ENCODE data around the gene KRTAP3-3.
"Not testable (repeated sequence)": the region's sequence is repeated elsewhere in the genome, so short reads cannot be mapped to it uniquely, and the experiment has no call there.

The KRTAP3-3 gene

DNA sequence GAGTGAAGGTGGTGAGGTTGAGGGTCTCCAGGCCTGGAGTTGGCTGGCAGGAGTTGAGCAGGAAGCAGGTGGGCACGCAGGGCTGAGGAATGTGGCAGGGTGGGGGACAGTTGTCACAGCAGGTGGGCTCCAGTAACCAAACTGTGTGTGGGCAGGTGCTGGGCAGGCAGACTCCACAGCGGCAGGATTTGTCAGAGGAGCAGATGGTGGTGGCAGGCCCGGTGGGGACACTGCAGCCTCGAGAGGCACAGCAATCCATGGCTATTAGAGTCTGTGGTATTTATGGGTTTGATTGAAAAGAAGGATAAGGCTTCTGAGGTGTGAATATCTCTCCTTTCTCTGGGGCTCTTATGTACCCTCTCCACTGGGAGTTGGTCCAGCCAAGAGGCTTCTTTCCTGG is at the start of gene KRTAP3-3:
TSS of gene KRTAP3-3 (minus strand) at position 326 of the 400 bp plus-strand sequence. CDS start at position 259, 67 bp downstream.
- DNase-seq (ENCODE audit: low spot score) = no peak

GRCh38 chr17:41042953-41043352 is 49.0 kb upstream of the KRTAP3-3 start:
- DNase-seq (ENCODE audit: low spot score) = no peak

- DNase-seq (ENCODE audit: low spot score) = peak; percentile 48
Observed at GRCh38 chr17:41040783-41041571, 47.0 kb upstream of the KRTAP3-3 start, which contains the start of gene KRTAP1-1. Gene KRTAP1-1 (minus strand): TSS chr17:41041450. CDS start chr17:41041397, 53 bp downstream.

DNA sequence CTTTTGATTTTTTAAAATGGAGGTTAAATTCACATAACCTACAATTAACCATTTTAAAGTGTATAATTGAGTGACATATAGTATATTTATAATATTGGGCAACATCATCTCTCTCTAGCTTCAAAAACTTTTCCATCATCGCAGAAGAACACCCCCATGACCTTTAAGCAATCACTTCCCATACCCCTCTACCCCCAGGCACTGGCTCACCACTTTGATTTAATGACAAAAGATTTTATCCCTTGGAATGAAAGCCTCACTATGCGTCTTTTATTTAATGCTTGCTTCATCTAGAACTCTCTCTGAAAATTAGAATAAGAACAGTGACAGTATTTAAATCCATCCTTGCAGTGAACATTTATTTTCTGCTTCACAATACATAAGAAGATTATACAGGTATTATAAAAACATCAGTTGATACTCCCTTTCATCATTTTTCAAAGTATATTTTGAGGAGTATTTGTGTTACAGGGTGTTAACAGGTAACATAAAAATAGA is 43.9 kb upstream of the KRTAP3-3 start:
- DNase-seq (ENCODE audit: low spot score) = no peak

DNA sequence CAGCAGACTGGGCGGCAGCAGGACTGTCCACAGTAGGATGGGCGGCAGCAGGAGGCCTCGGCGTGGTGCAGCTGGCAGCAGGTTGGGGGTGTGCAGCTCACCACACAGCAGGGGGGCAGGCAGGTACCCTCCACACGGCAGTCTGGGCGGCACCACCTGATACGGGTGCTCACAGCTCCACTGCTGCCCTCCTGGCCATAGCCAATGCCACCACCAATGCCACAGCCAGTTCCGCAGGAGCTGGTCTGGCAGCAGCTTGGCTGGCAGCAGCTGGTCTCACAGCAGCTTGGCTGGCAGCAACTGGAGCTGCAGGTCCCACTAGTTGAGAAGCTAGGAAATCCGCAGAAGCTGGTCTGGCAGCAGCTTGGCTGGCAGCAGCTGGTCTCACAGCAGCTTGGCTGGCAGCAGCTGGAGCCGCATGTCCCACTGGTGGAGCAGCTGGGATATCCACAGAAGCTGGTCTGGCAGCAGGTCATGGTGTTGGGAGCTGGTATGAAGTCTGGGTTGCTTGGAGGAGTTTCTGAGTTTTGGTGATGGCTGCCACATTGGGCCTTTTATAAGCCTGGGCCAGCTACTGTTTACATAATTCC is 40.5 kb upstream of the KRTAP3-3 start, which contains the start of gene KRTAP1-3:
TSS of gene KRTAP1-3 (minus strand) at position 529 of the 590 bp plus-strand sequence. CDS start at position 476, 53 bp downstream.
- DNase-seq (ENCODE audit: low spot score) = not testable (repeated sequence)

- DNase-seq (ENCODE audit: low spot score) = no peak
Observed at GRCh38 chr17:41029633-41030245, 35.8 kb upstream of the KRTAP3-3 start, which contains the start of gene KRTAP1-4. Gene KRTAP1-4 (minus strand): TSS chr17:41030195. CDS start chr17:41030078, 117 bp downstream.

- DNase-seq (ENCODE audit: low spot score) = peak; percentile 74
Observed at GRCh38 chr17:41026715-41027471, 32.9 kb upstream of the KRTAP3-3 start, which contains the start of gene KRTAP1-5. Gene KRTAP1-5 (minus strand): TSS chr17:41027208. CDS start chr17:41027155, 53 bp downstream.

DNA sequence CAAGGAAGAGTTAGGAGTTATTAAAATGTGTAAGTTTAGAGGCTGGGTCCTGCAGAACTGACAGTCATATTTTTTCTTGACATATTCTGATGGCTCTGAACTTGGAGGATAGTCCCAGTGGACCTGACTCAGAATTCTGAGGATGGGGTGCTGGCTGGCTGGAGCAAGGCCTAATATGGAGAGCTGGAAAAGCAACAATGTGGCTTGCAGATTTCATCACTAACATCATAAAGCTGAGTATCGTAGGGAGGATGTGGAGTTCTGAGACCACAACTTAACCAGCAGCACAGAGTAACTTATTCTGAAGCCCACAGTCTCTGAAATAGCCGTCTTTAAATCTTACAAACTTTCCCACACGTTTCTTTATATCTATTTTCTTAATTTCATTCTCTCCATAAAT is 30.7 kb upstream of the KRTAP3-3 start:
- no peak for DNase-seq (ENCODE audit: low spot score)

DNA sequence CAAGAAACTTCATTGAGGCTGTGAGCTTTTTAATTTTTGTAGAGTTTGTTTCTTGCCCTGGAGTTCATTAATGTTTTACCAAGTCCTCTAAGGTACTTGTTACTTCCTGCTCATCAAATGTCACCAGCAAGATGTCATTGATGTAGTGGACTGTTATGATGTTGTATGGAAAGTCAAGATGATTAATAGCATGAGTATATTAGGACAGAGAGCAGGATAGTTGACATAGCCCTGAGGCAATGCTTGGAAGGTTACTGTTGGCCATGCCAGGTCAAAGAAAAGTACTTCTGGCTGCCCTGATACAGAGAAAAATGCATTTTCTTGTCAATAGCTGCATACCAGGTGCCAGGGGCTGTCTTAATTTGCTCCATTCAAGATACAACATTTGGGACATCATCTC is 26.4 kb upstream of the KRTAP3-3 start:
- DNase-seq (ENCODE audit: low spot score) = no peak

DNA sequence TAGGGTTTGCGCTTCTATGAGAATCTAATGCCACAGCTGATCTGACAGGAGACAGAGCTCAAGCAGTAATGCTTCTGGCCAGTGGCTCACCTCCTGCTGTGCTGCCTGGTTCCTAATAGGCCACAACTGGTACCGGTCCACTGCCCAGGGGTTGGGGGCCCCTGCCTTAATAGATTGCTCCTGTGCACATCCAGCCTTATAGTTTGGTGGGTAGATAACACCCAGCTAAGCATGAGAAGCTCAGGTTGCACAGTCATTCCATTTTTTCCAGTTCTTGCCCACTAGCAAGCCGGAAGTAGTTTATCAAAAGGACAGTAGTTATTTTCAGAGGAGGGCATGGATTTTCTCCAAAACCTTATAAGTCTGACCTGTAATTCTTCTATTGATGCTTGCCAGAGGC is 25.5 kb upstream of the KRTAP3-3 start:
- no peak for DNase-seq (ENCODE audit: low spot score)

DNA sequence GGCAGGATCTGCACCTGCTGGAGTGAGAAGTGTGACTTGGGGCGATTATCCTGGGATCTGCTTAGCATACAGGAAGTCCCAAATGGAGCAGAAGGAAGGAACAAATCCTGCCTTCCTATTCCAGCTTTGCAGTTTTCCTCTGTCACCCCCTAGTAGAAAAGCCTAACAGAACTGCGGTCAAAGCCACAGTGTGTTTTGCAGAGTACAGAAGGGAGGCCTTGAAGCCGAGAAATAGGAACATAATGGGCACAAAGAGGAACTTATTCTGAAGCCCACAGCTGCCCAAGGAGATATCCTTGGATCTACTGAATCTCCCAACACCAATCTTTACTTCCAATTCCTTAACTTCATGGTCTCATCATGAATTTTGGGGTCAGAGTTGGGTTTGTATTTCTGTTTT is 24.6 kb upstream of the KRTAP3-3 start:
- no peak for DNase-seq (ENCODE audit: low spot score)

- no peak for DNase-seq (ENCODE audit: low spot score)
Observed at GRCh38 chr17:41016578-41017215, 22.7 kb upstream of the KRTAP3-3 start.

GRCh38 chr17:41015454-41015853 is 21.5 kb upstream of the KRTAP3-3 start:
- no peak for DNase-seq (ENCODE audit: low spot score)

DNA sequence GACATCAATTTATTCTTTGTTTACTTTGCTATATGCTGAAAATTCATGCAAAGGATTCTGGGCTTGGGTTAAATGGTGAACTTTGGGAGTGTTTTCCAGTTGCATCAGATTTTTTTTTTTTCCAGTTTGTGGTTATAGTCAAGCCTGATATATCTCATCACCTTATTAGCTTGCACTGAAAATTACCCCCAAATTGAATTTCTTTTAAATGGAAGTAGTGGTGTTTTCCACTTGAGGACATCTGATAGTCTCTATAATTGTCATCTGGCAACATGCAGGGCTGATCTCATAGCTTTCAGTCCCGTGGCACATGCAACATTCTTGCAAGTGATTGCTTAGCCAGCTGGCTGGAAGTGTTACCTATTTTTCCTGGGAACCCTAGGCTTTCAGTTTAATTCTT is 19.6 kb upstream of the KRTAP3-3 start:
- peak; percentile 62 for DNase-seq (ENCODE audit: low spot score)

DNA sequence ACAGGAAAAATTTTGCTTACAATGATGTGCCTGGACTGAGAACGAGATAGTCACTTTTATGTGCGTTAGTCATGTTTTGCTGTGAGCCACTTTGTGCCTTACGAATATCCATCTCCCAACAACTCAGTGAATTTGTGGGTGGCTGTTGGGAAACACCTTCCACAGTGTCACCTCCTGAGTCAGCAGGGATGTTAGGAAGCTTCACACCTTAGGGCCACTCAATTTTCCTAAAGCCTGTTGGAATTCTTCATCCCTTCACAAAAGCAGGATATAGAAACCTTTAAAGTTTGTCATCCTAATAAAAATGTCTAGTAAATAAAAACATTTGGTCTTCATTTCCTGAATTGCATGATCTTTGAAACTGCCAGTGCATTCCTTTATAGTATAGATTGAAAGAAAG is 19.2 kb upstream of the KRTAP3-3 start:
- DNase-seq (ENCODE audit: low spot score) = peak; percentile 36

DNA sequence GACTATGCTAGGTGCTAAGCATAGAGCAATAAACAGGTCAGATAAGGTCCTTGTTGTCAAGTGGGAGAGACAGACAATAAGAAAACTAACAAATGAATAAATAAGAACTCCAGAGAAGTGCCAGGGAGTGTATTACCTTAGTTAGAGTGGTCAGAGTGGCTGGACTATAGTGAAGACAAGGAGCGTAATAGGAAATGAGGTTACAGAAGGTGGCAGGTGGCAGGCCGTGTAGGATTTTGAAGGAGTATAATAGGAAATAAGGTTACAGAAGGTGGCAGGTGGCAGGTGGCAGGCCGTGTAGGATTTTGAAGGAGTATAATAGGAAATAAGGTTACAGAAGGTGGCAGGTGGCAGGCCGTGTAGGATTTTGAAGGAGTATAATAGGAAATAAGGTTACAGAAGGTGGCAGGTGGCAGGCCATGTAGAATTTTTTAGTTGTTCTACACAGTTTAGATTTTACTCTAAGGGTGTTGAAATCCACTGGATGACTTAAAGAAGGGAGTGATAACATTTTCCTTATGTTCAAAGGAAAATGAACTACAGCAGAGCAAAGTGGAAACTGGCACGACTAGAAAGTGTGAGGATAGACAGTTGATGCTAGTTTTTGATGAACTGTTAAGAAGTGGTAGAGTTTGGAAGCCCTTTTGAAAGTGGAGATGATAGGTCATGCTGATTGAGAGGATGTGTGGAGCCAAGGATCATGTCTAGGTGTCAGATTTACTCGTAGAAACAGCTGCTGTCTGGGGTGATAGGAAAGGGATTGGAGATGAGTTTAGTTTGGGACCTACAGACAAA is 18.6 kb upstream of the KRTAP3-3 start:
- no peak for DNase-seq (ENCODE audit: low spot score)

DNA sequence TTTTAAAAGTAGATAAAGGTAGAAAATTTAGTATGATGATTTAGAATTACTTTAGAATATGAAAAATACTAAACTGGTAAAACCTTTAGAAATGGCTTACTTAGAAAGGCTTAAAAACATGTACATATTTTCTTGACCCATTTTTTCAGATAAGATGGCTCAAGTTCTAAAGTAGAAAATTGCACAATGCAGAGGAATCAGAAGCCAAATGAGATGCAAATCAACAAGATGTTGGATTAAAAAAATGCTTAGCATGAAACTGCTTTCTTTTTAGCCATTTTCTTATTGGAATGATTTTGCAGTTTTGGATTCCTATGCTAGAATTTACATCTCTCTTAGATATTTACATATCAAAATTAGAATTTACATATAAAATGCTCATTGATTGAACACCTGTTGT is 16.5 kb upstream of the KRTAP3-3 start:
- DNase-seq (ENCODE audit: low spot score) = no peak

DNA sequence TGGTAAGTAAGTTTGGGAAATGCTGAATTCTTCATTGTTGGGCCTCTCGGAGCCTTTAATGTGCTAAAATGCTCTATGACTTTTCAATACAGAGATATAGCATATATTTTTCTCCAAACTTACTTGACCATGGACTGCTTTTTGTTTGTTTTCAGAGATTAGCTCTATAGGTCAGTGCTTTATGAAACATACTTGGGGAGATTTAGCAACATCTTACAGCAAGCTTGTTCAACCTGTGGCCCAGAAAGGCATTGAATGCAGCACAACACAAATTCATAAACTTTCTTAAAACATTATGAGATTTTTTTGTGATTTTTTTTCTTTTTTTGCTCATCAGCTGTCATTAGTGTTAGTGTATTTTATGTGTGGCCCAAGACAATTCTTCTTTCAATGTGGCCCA is 16.0 kb upstream of the KRTAP3-3 start:
- DNase-seq (ENCODE audit: low spot score) = no peak

DNA sequence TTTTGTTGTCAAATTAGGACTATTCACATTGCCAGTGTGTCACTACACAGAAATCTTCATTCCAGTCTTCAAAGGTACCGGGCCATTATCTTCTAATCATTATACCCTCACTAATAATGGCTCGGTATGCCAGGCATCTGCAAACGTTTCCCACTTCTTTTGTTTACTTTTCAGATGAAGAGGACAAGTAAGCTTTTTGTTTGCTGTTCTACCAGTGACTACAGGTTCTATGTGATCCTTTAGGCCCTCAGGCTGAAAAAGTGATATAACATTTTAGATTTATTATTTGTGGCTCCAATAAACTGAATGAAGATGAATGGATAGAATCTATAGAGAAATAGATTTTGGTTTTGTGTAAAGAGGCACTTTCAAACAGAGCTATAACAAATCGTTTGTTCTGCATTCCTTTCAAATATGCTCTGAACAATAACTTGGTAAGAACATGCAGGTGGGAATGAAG is 15.4 kb upstream of the KRTAP3-3 start:
- DNase-seq (ENCODE audit: low spot score) = no peak

GRCh38 chr17:41008811-41009210 is 14.8 kb upstream of the KRTAP3-3 start, which contains the start of gene KRTAP3-1:
Gene KRTAP3-1 (minus strand): TSS chr17:41009128. CDS start chr17:41009074, 54 bp downstream.
- DNase-seq (ENCODE audit: low spot score) = no peak

Measured in AG08395 (cell line).